DND-41 (cell line): Measurements from ENCODE around the gene NHLRC2.
A peak's percentile ranks its signal among the peaks of the same experiment; 100 is the strongest.
"Not testable (repeated sequence)": the region's sequence is repeated elsewhere in the genome, so short reads cannot be mapped to it uniquely, and the experiment has no call there.

ENCODE experiments used
- ATAC-seq: fragments of 200-7000 bp; cut with Tn5 transposase; 3 replicates; pipeline ENCODE4 v1.9.1; 2021; ENCODE audit warnings: low read depth; ENCODE audit not compliant: insufficient read depth
- DNase-seq: peaks from one replicate; pipeline ENCODE4 v3.0.0-alpha.2; 2020
- H2AFZ ChIP-seq: 2 replicates; pipeline ENCODE4 v1.6.0; 2012; ENCODE audit warnings: low read depth, low read length
- H3K27ac ChIP-seq: 2 replicates; pipeline ENCODE4 v1.5.1; 2012; ENCODE audit warnings: low read length, inconsistent platforms
- H3K27me3 ChIP-seq: fragments of 200-600 bp; sonication (generic); 2 replicates; pipeline ENCODE4 v1.6.0; 2012; ENCODE audit warnings: low read length, mild to moderate bottlenecking, inconsistent platforms; ENCODE audit not compliant: insufficient read depth, poor library complexity
- H3K36me3 ChIP-seq: 2 replicates; pipeline ENCODE4 v1.5.1; 2012; ENCODE audit warnings: low read length, inconsistent platforms; ENCODE audit not compliant: insufficient read depth
- H3K4me1 ChIP-seq: 2 replicates; pipeline ENCODE4 v1.5.1; 2012; ENCODE audit warnings: mild to moderate bottlenecking, low read length; ENCODE audit not compliant: insufficient read depth
- H3K4me2 ChIP-seq: 2 replicates; pipeline ENCODE4 v1.6.0; 2012; ENCODE audit warnings: mild to moderate bottlenecking, moderate library complexity, low read length, inconsistent platforms; ENCODE audit not compliant: insufficient read depth
- H3K4me3 ChIP-seq, 2 experiments: fragments of 200-600 bp in 1 of 2; shearing (Covaris generic) in 1 of 2; 2 replicates each; pipeline ENCODE4 v1.5.1; 2012 to 2016; ENCODE audit warnings: inconsistent platforms in 2 of 2, low read length in 2 of 2, mild to moderate bottlenecking in 2 of 2, low read depth in 1 of 2, moderate library complexity in 1 of 2
- H3K79me2 ChIP-seq: 2 replicates; pipeline ENCODE4 v1.6.0; 2012; ENCODE audit warnings: low read length, inconsistent platforms; ENCODE audit not compliant: insufficient read depth
- H3K9ac ChIP-seq: 2 replicates; pipeline ENCODE4 v1.6.0; 2012; ENCODE audit warnings: low read depth, mild to moderate bottlenecking, inconsistent platforms, low read length, moderate library complexity
- H3K9me3 ChIP-seq: 2 replicates; pipeline ENCODE4 v1.5.1; 2012; ENCODE audit warnings: low read length, moderate library complexity, mild to moderate bottlenecking, inconsistent platforms; ENCODE audit not compliant: insufficient read depth, severe bottlenecking
- H4K20me1 ChIP-seq: 2 replicates; pipeline ENCODE4 v1.6.0; 2012; ENCODE audit warnings: low read length; ENCODE audit not compliant: insufficient read depth
- CTCF ChIP-seq: IDR thresholded peaks from 2 replicates; pipeline ENCODE4 v1.5.1; 2012; ENCODE audit warnings: borderline replicate concordance, low read length, moderate library complexity, mild to moderate bottlenecking; ENCODE audit not compliant: poor library complexity, severe bottlenecking; ENCODE audit errors: extremely low read depth
- EZH2 ChIP-seq: IDR thresholded peaks from 3 replicates; pipeline ENCODE4 v1.6.1; 2012; ENCODE audit warnings: borderline replicate concordance, low read depth, mild to moderate bottlenecking, moderate library complexity, low read length, inconsistent platforms; ENCODE audit not compliant: severe bottlenecking

Gene NHLRC2

GRCh38 chr10:113854013-113854760 is at the start of gene NHLRC2, which contains the start of gene DCLRE1A:
Gene NHLRC2, plus strand, starts transcription at chr10:113854661. Its CDS starts 212 bp downstream, at chr10:113854873.
Gene DCLRE1A, minus strand, starts transcription at chr10:113854082. Its CDS starts 900 bp downstream, at chr10:113853182.
- peaks cover 47% of the 10 kb centered on the region for H3K79me2 ChIP-seq
- H3K4me3 ChIP-seq = peak within 1 kb of the TSS; percentile 87 to 94
- DNase-seq = peak; percentile 87
- peak within 1 kb of the TSS; percentile 71 for H3K4me2 ChIP-seq
- ATAC-seq = peak; percentile 78
- peaks cover 15% of the 10 kb centered on the region for H3K36me3 ChIP-seq
- H2AFZ ChIP-seq = peak within 1 kb of the TSS; percentile 98
- H3K9me3 ChIP-seq = no peaks in the 10 kb centered on the region
- H4K20me1 ChIP-seq = no peaks in the 10 kb centered on the region
- peak within 1 kb of the TSS; percentile 97 for H3K9ac ChIP-seq
- H3K27me3 ChIP-seq = no peaks in the 10 kb centered on the region
- peaks cover 74% of the 10 kb centered on the region for H3K4me1 ChIP-seq
- H3K27ac ChIP-seq = peak within 1 kb of the TSS; percentile 99
- TF ChIP-seq CTCF (no peak), EZH2 (no peak)

- Histone ChIP-seq H4K20me1 (no peaks in the 10 kb centered on the region), H3K27me3 (peaks cover 22% of the 10 kb centered on the region)
These were observed 48.0 kb upstream of the NHLRC2 start for GRCh38 chr10:113806503-113806902.

GRCh38 chr10:113808168-113808567 is 46.3 kb upstream of the NHLRC2 start:
- Histone ChIP-seq H3K9ac (no peak overlapping the region), H2AFZ (no peak overlapping the region), H3K79me2 (no peaks in the 10 kb centered on the region), H3K36me3 (no peaks in the 10 kb centered on the region), H3K4me3 (no peak overlapping the region), H3K27ac (no peak overlapping the region), H3K4me2 (no peak overlapping the region), H3K9me3 (no peaks in the 10 kb centered on the region), H4K20me1 (no peaks in the 10 kb centered on the region), H3K4me1 (no peaks in the 10 kb centered on the region), H3K27me3 (peaks cover 22% of the 10 kb centered on the region)
- no peak for ATAC-seq
- no peak for TF ChIP-seq EZH2
- no peak for TF ChIP-seq CTCF
- no peak for DNase-seq

More at GRCh38 chr10:113806503-113806902, 48.0 kb upstream of the NHLRC2 start:
- H3K4me1 ChIP-seq = no peaks in the 10 kb centered on the region
- H3K9me3 ChIP-seq = no peaks in the 10 kb centered on the region
- H3K36me3 ChIP-seq = no peaks in the 10 kb centered on the region
- ATAC-seq = no peak
- H3K79me2 ChIP-seq = no peaks in the 10 kb centered on the region
- TF ChIP-seq EZH2 (no peak), CTCF (no peak)
- H3K4me2 ChIP-seq = no peak overlapping the region
- no peak overlapping the region for H3K9ac ChIP-seq
- H3K4me3 ChIP-seq = no peak overlapping the region
- H3K27ac ChIP-seq = no peak overlapping the region
- DNase-seq = no peak
- H2AFZ ChIP-seq = no peak overlapping the region

GRCh38 chr10:113814700-113815099 is 39.8 kb upstream of the NHLRC2 start:
- not testable (repeated sequence) for DNase-seq, H3K27me3 ChIP-seq, H3K4me2 ChIP-seq, ATAC-seq, H3K9ac ChIP-seq, H2AFZ ChIP-seq, H3K4me3 ChIP-seq, H3K4me1 ChIP-seq, H3K9me3 ChIP-seq, H3K36me3 ChIP-seq, H4K20me1 ChIP-seq, H3K79me2 ChIP-seq, H3K27ac ChIP-seq
